Left kidney (tissue), 2 donors: ENCODE results near the gene SIK3. TPM values are rescaled to one million over a fixed set of nuclear protein-coding genes. Genes with fewer than 3 reads are reported as not detected.

ENCODE experiments used
- DNase-seq: peaks from one replicate; pipeline ENCODE4 v3.0.0-alpha.2; 2013
- polyA plus RNA-seq: library from polyadenylated mRNA; unstranded; fragments of 120-200 nt; gene quantifications from one replicate; pipeline ENCODE4 v1.2.1, GENCODE V29; 2013; ENCODE audit not compliant: insufficient read length

SIK3 gene
- polyA plus RNA-seq, 1 donor, result 47.6 TPM

- no peak for DNase-seq
These were observed 304.5 kb downstream of the SIK3 start for GRCh38 chr11:116793772-116794097.

Other genes starting within 250 kb of the SIK3 start
- gene PAFAH1B2, start 45.9 kb upstream of the SIK3 start, polyA plus RNA-seq, result 83.9 TPM
- gene SIDT2, start 80.3 kb upstream of the SIK3 start, polyA plus RNA-seq, result 47.7 TPM
- 114 TPM for gene TAGLN, start 100.9 kb upstream of the SIK3 start, polyA plus RNA-seq
- gene PCSK7, start 133.6 kb upstream of the SIK3 start, polyA plus RNA-seq, result 33.0 TPM
- gene RNF214, start 134.2 kb upstream of the SIK3 start, polyA plus RNA-seq, result 39.6 TPM
- gene BACE1-AS, start 192.9 kb upstream of the SIK3 start, polyA plus RNA-seq, result 29.2 TPM
- gene BACE1, start 217.8 kb upstream of the SIK3 start, polyA plus RNA-seq, result 62.5 TPM
- gene CEP164, start 229.4 kb upstream of the SIK3 start, polyA plus RNA-seq, result 37.4 TPM